IMR-90 (cell line): ENCODE measurements around the gene TP73.

Source experiments
- BHLHE40 ChIP-seq: fragments of 150-350 bp; IDR thresholded peaks from 2 replicates; pipeline ENCODE4 v1.6.1; 2016; ENCODE audit warnings: mild to moderate bottlenecking, low read depth, low read length
- CTCF ChIP-seq: conservative IDR thresholded peaks from 2 replicates; pipeline ENCODE4 v1.5.1; 2012; ENCODE audit warnings: mild to moderate bottlenecking, low read depth, low read length, improper control_type of control experiment
- FOS ChIP-seq: fragments of 150-350 bp; IDR thresholded peaks from 2 replicates; pipeline ENCODE4 v1.6.1; 2016; ENCODE audit warnings: low read depth, low read length
- MAFK ChIP-seq: IDR thresholded peaks from 2 replicates; pipeline ENCODE4 v1.6.1; 2012; ENCODE audit warnings: low read depth, low read length, improper control_type of control experiment
- MXI1 ChIP-seq: IDR thresholded peaks from 2 replicates; pipeline ENCODE4 v1.6.1; 2012; ENCODE audit warnings: low read depth, mild to moderate bottlenecking, low read length, moderate library complexity, borderline replicate concordance
- POLR2A ChIP-seq: IDR thresholded peaks from 2 replicates; pipeline ENCODE4 v1.6.1; 2012; ENCODE audit warnings: mild to moderate bottlenecking, low read depth, low read length
- RCOR1 ChIP-seq: IDR thresholded peaks from 2 replicates; pipeline ENCODE4 v1.6.1; 2012; ENCODE audit warnings: mild to moderate bottlenecking, low read length, improper control_type of control experiment; ENCODE audit not compliant: insufficient replicate concordance
- RFX5 ChIP-seq: IDR thresholded peaks from 2 replicates; pipeline ENCODE4 v1.8.0; 2012; ENCODE audit warnings: low read depth, mild to moderate bottlenecking, low read length, moderate library complexity
- TF ChIP-seq, protein P1 (sequence below): fragments of 150-350 bp; IDR thresholded peaks from 2 replicates; pipeline ENCODE4 v1.6.1; 2017; ENCODE audit warnings: mild to moderate bottlenecking, antibody characterized with exemption, low read length, low read depth

DNA sequence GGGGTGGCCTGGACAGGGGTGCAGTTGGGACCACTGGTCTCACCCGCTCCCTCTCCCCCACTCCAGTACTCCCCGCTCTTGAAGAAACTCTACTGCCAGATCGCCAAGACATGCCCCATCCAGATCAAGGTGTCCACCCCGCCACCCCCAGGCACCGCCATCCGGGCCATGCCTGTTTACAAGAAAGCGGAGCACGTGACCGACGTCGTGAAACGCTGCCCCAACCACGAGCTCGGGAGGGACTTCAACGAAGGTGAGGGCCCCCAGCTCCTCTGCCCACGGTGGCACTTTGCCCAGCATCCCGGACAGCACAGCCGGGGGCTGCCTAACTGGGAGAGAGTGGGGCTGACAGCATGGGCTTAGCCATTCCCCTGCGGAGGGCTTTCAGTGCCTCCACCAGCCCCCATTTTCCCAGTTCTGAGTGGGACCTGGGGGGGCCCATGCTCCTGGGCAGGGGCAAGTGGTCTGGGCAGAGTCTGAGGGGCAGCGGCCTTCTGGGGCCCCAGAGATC, 69.7 kb downstream of the TP73 start:
- TF ChIP-seq, protein P1, sequence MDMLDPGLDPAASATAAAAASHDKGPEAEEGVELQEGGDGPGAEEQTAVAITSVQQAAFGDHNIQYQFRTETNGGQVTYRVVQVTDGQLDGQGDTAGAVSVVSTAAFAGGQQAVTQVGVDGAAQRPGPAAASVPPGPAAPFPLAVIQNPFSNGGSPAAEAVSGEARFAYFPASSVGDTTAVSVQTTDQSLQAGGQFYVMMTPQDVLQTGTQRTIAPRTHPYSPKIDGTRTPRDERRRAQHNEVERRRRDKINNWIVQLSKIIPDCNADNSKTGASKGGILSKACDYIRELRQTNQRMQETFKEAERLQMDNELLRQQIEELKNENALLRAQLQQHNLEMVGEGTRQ = no peak
- TF ChIP-seq CTCF (no peak), POLR2A (no peak), MAFK (no peak), BHLHE40 (no peak), MXI1 (no peak), FOS (no peak), RFX5 (no peak), RCOR1 (no peak)
